Measurements from ENCODE around the gene ZBTB46. TPM values are rescaled to one million over a fixed set of nuclear protein-coding genes. Genes with fewer than 3 reads are reported as not detected.

The ZBTB46 gene
- total RNA-seq, 2 experiments from 2014 or later = 0.67 to 1.3 TPM

GRCh38 chr20:63860325-63861051 is 29.4 kb upstream of the ZBTB46 start:
- POLR2A ChIA-PET = no interaction called here
- Histone ChIP-seq H3K9me3 (ENCODE audit: low read length) (no peaks in the 10 kb centered on the region), H3K79me2 (ENCODE audit: insufficient read depth, low read depth, low read length) (peaks cover 13% of the 10 kb centered on the region; the same call in 1 of the 2 replicates), H3K4me2 (ENCODE audit: low read length) (no peak overlapping the region), H2AFZ (ENCODE audit: low read length) (no peak overlapping the region), H3K36me3 (ENCODE audit: insufficient read depth, low read length) (peaks cover 16% of the 10 kb centered on the region), H3K4me1 (ENCODE audit: insufficient read depth, low read length, poor library complexity, severe bottlenecking) (peaks cover 22% of the 10 kb centered on the region), H3K9me2 (ENCODE audit: insufficient read depth, low read length) (no peaks in the 10 kb centered on the region), H4K20me1 (ENCODE audit: insufficient read depth, low read length) (no peaks in the 10 kb centered on the region), H3K27ac (ENCODE audit: low read depth, low read length, poor library complexity, severe bottlenecking) (no peak overlapping the region), H3K4me3 (ENCODE audit: low read depth, low read length, poor library complexity, severe bottlenecking) (no peak overlapping the region)
- intact Hi-C loops (cut with micrococcal nuclease; ENCODE audit: unreplicated experiment) = loop anchor here (10.0 kb wide), 1 partner anchor 326 kb away; the partner anchor contains the start of gene PTK6
- CTCF ChIA-PET (ENCODE audit: unreplicated experiment) = no interaction called here
- TF ChIP-seq CTCF (conservative IDR thresholded peaks at IDR 0.05; ENCODE audit: low read length) (no peak), EZH2phosphoT487 (IDR thresholded peaks at IDR 0.05; ENCODE audit: borderline replicate concordance, low read depth, low read length) (no peak)
- BruUV-seq (replicated peaks) = no TSS peak
- no peak for DNase-seq (ENCODE audit: low spot score)

- Histone ChIP-seq H3K27ac (ENCODE audit: low read depth, low read length, poor library complexity, severe bottlenecking) (no peak overlapping the region), H3K9me3 (ENCODE audit: low read length) (no peaks in the 10 kb centered on the region), H3K4me1 (ENCODE audit: insufficient read depth, low read length, poor library complexity, severe bottlenecking) (peaks cover 22% of the 10 kb centered on the region), H3K36me3 (ENCODE audit: insufficient read depth, low read length) (peaks cover 16% of the 10 kb centered on the region), H3K4me2 (ENCODE audit: low read length) (no peak overlapping the region), H4K20me1 (ENCODE audit: insufficient read depth, low read length) (no peaks in the 10 kb centered on the region), H3K79me2 (ENCODE audit: insufficient read depth, low read depth, low read length) (peaks cover 9% of the 10 kb centered on the region; the same call in 1 of the 2 replicates), H3K9me2 (ENCODE audit: insufficient read depth, low read length) (no peaks in the 10 kb centered on the region), H2AFZ (ENCODE audit: low read length) (no peak overlapping the region), H3K4me3 (ENCODE audit: low read depth, low read length, poor library complexity, severe bottlenecking) (no peak overlapping the region)
- ChIA-PET POLR2A (no interaction called here), CTCF (ENCODE audit: unreplicated experiment) (no interaction called here)
- DNase-seq (ENCODE audit: low spot score) = no peak
- intact Hi-C loops (cut with micrococcal nuclease; ENCODE audit: unreplicated experiment) = no loop called here
- no peak for TF ChIP-seq CTCF (conservative IDR thresholded peaks at IDR 0.05; ENCODE audit: low read length)
- no peak for TF ChIP-seq EZH2phosphoT487 (IDR thresholded peaks at IDR 0.05; ENCODE audit: borderline replicate concordance, low read depth, low read length)
- no TSS peak for BruUV-seq (replicated peaks)
Measured at GRCh38 chr20:63859166-63859699, 28.2 kb upstream of the ZBTB46 start.

Data from OCI-LY7 (cell line).